Small intestine (tissue), 7 donors: ENCODE data around the gene KCNQ1OT1. TPM values are rescaled to one million over a fixed set of nuclear protein-coding genes. Genes with fewer than 3 reads are reported as not detected.

Experiments
- DNase-seq, 2 donors: peaks; one replicate each; pipeline versions ENCODE4 v3.0.0 to v3.0.0-alpha.2; 2013
- FAIRE-seq: peaks from 2 replicates; lab custom pipeline; 2012; peaks lifted over from hg19 to GRCh38; lab: Jason Lieb, UNC
- H3K27ac ChIP-seq, 3 donors: one replicate each; pipeline ENCODE4 v1.5.1; 2013; ENCODE audit warnings: low read length in 2 of 3, mild to moderate bottlenecking in 2 of 3, control low read depth in 1 of 3, inconsistent platforms in 1 of 3, low read depth in 1 of 3, moderate library complexity in 1 of 3
- H3K27me3 ChIP-seq, 3 donors: one replicate each; pipeline ENCODE4 v1.6.1; 2013; ENCODE audit warnings: low read length in 3 of 3, inconsistent platforms in 1 of 3; ENCODE audit not compliant: control insufficient read depth in 3 of 3, insufficient read depth in 3 of 3
- H3K36me3 ChIP-seq, 3 donors: one replicate each; pipeline ENCODE4 v1.6.1; 2013; ENCODE audit warnings: low read length in 3 of 3, inconsistent platforms in 1 of 3, low read depth in 1 of 3, mild to moderate bottlenecking in 1 of 3, moderate library complexity in 1 of 3; ENCODE audit not compliant: control insufficient read depth in 3 of 3, insufficient read depth in 2 of 3
- H3K4me1 ChIP-seq, 3 donors: one replicate each; pipeline ENCODE4 v1.6.1; 2013; ENCODE audit warnings: low read length in 2 of 3, inconsistent platforms in 1 of 3, low read depth in 1 of 3, mild to moderate bottlenecking in 1 of 3, moderate library complexity in 1 of 3; ENCODE audit not compliant: control insufficient read depth in 3 of 3, insufficient read depth in 2 of 3
- H3K4me3 ChIP-seq, 3 donors: one replicate each; pipeline ENCODE4 v1.5.1; 2013; ENCODE audit warnings: low read length in 3 of 3, control low read depth in 1 of 3, inconsistent platforms in 1 of 3, low read depth in 1 of 3, mild to moderate bottlenecking in 1 of 3, moderate library complexity in 1 of 3
- H3K9me3 ChIP-seq, 2 donors: one replicate each; pipeline ENCODE4 v1.6.1; 2013; ENCODE audit warnings: low read depth in 1 of 2, low read length in 1 of 2; ENCODE audit not compliant: control insufficient read depth in 2 of 2, insufficient read depth in 1 of 2
- WGBS, 3 donors: extraction: QIAGEN DNeasy Blood & Tissue Kit; methylation state at CpG; one replicate each; pipeline ENCODE4 v1.1.7; 2013; 5-methylcytosine and 5-hydroxymethylcytosine counted together
- polyA plus RNA-seq, 4 donors: library from polyadenylated mRNA; stranded (reverse) in 3 of 4; unstranded in 1 of 4; fragments of 200-250 nt in 3 of 4; fragments of 120-200 nt in 1 of 4; gene quantifications; one replicate each; pipeline versions ENCODE4 v1.2.1 to v1.2.3, GENCODE V29; 2013
- donor health status: healthy with polysubstance abuse.
- donor health status: control.
- donor health status: control.
- donor health status: Bipolar disorder and iron deficiency.
- donor health status: healthy.

KCNQ1OT1 gene
- polyA plus RNA-seq, 4 donors: under 0.01 to 2.3 (median 0.11) TPM

DNA sequence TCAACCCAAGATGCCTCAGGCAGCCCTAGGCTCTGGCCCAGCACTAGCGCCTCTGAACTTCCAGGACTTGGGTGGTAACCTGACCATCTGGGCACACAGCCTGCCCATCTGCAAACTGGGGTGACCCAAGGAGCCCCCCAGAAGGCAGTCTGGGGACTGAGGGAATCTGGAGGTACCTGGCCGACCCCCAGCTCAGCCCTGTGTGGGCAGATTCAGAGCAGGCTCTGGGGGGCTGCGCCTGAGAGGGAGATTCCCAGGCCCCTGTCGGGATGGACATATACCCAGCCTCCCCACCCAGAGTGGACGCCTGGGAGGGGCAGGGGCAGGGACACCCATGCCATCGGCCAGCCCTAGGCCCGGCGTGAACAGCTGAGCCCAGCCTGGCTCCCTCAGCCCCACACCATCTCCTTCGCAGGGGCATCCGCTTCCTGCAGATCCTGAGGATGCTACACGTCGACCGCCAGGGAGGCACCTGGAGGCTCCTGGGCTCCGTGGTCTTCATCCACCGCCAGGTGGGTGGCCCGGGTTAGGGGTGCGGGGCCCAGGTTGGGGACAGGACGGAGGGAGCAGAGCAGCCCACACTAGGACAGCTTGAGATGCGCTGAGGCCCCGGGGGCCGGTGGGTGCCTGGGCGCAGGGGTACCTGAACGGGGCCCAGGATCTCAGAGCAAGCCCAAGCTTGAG is 128.1 kb downstream of the KCNQ1OT1 start:
- DNase-seq (no peak), FAIRE-seq (no peak)
- H3K27me3 ChIP-seq: no peaks in the 10 kb centered on the region
- H3K36me3 ChIP-seq: peaks cover 0 to 50% (median 0%) of the 10 kb centered on the region in 3 donors
- H3K27ac ChIP-seq: no peak overlapping the region
- peaks cover 0 to 12% of the 10 kb centered on the region in 2 donors for H3K9me3 ChIP-seq
- no peak overlapping the region for H3K4me3 ChIP-seq
- peaks cover 0 to 40% (median 5%) of the 10 kb centered on the region in 3 donors for H3K4me1 ChIP-seq
- WGBS, 3 donors: 94 to 96% (median 96%) methylated on average over 22 to 23 of the region's 23 CpGs

DNA sequence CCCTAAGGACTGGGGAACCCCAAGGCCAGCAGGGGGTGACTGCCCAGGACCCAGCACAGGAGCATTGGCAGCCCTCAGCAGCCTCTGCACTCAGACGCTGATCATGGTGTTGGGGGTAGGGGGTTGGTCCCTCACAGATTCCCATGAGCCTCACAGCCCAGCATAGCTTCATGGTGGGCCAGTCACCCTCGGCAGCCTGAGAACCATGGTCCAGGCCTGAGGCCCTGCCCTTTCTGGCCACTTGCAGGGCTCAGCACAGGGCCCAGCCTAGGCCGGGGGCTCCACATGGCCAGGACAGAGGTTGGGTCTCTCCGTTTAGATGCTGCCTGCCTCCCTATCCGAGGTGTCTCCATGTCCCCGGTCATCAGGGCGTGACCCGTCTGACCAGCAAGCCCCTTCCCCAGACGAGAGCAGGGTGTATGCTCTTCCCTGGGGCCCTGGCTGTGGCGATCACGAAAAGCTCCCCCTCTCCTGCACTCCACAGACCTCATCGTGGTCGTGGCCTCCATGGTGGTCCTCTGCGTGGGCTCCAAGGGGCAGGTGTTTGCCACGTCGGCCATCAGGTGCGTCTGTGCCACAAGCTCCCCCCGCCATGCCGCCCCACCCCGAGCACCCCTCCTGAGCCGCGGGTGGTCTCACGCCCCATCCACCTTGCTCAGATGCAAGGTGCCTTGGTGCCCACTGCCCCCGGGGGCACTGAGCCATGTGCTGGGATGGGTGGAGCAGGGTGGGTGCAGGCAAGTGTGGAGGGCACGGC is 128.8 kb downstream of the KCNQ1OT1 start:
- H3K9me3 ChIP-seq: peaks cover 0 to 12% of the 10 kb centered on the region in 2 donors
- H3K27ac ChIP-seq: no peak overlapping the region
- DNase-seq: no peak
- FAIRE-seq: no peak
- H3K36me3 ChIP-seq: peaks cover 0 to 43% (median 0%) of the 10 kb centered on the region in 3 donors
- H3K4me3 ChIP-seq: no peak overlapping the region
- 92 to 95% (median 94%) methylated on average over 23 to 25 of the region's 25 CpGs for WGBS, 3 donors
- peaks cover 5 to 39% (median 9%) of the 10 kb centered on the region in 3 donors for H3K4me1 ChIP-seq
- H3K27me3 ChIP-seq: no peaks in the 10 kb centered on the region

DNA sequence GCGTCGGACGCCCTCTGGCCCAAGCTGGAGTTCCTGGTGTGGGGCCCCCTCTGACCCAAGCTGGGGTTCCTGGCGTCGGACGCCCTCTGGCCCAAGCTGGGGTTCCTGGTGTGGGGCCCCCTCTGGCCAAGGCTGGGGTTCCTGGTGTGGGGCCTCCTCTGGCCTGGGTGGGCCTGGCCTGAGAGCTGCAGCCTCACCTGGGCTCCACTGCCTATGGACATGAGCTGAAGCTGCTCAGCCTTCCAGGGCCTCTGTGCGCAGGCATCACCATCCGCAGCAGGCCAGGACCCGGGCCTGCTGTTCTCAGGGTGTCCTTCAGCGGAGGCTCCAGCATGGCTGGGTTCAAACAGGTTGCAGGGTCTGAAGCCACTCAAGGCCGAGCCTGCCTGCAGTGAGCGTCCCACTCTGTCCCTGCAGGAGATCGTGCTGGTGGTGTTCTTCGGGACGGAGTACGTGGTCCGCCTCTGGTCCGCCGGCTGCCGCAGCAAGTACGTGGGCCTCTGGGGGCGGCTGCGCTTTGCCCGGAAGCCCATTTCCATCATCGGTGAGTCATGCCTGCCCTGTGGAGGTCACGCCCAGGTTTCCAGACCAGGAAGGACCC is 129.5 kb downstream of the KCNQ1OT1 start:
- 96 to 98% (median 97%) methylated on average over 23 to 26 of the region's 26 CpGs for WGBS, 3 donors
- peaks cover 0 to 40% (median 0%) of the 10 kb centered on the region in 3 donors for H3K36me3 ChIP-seq
- H3K4me3 ChIP-seq: no peak overlapping the region
- H3K4me1 ChIP-seq: peaks cover 5 to 37% (median 13%) of the 10 kb centered on the region in 3 donors
- DNase-seq (no peak), FAIRE-seq (no peak)
- H3K27me3 ChIP-seq: no peaks in the 10 kb centered on the region
- no peak overlapping the region for H3K27ac ChIP-seq
- peaks cover 0 to 12% of the 10 kb centered on the region in 2 donors for H3K9me3 ChIP-seq

DNA sequence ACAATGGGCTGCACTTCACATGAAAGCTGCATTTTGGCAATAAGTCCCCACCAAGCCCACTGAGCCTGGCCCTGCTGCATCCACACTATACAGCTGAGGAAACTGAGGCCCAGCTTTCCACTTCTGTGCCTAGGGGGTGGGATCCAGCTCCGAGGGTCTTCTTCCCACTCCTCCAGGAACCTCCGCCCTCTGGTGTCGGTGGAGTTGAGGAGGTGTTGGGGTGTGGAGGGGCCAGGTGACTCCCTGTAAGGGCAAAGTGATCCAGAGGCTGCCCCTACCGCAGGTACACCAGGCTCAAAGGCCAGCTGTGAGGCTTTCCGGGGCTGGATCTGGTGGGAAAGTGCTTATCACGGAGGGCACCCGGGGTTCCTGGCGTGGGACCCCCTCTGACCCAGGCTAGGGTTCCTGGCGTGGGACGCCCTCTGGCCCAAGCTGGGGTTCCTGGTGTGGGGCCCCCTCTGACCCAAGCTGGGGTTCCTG is 130.0 kb downstream of the KCNQ1OT1 start:
- H3K4me3 ChIP-seq: no peak overlapping the region
- 94 to 97% (median 96%) methylated on average over 9 to 10 of the region's 10 CpGs for WGBS, 3 donors
- FAIRE-seq (no peak), DNase-seq (no peak)
- H3K4me1 ChIP-seq: peaks cover 5 to 32% (median 13%) of the 10 kb centered on the region in 3 donors
- no peak overlapping the region for H3K27ac ChIP-seq
- no peaks in the 10 kb centered on the region for H3K27me3 ChIP-seq
- H3K9me3 ChIP-seq: peaks cover 0 to 12% of the 10 kb centered on the region in 2 donors
- peaks cover 0 to 38% (median 0%) of the 10 kb centered on the region in 3 donors for H3K36me3 ChIP-seq

DNA sequence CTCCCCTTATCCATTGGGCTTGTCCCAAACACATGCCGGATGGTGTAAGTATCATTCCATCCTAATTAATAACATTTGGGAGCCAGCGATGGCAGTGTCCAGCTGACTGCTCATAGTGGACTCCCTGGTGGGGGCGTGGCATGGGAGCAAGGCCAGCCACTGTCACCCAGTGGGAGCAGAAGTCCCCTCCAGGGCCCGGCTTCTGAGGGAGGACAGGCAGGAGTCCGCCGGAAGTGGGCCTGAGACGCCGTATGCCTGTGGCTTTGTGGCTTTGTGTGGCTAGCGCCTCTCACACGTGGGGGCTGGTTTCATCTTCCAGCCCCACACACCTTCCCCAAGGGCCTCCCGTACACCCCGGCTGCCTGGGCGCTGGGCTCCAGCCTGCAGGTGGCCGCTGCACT is 130.5 kb downstream of the KCNQ1OT1 start:
- peaks cover 0 to 12% of the 10 kb centered on the region in 2 donors for H3K9me3 ChIP-seq
- H3K4me3 ChIP-seq: no peak overlapping the region
- peaks cover 5 to 29% (median 13%) of the 10 kb centered on the region in 3 donors for H3K4me1 ChIP-seq
- peaks cover 0 to 34% (median 0%) of the 10 kb centered on the region in 3 donors for H3K36me3 ChIP-seq
- no peaks in the 10 kb centered on the region for H3K27me3 ChIP-seq
- 74 to 88% (median 82%) methylated on average over 14 of the region's 14 CpGs for whole genome bisulfite sequencing, 3 donors
- FAIRE-seq: no peak
- no peak overlapping the region for H3K27ac ChIP-seq
- DNase-seq: no peak

DNA sequence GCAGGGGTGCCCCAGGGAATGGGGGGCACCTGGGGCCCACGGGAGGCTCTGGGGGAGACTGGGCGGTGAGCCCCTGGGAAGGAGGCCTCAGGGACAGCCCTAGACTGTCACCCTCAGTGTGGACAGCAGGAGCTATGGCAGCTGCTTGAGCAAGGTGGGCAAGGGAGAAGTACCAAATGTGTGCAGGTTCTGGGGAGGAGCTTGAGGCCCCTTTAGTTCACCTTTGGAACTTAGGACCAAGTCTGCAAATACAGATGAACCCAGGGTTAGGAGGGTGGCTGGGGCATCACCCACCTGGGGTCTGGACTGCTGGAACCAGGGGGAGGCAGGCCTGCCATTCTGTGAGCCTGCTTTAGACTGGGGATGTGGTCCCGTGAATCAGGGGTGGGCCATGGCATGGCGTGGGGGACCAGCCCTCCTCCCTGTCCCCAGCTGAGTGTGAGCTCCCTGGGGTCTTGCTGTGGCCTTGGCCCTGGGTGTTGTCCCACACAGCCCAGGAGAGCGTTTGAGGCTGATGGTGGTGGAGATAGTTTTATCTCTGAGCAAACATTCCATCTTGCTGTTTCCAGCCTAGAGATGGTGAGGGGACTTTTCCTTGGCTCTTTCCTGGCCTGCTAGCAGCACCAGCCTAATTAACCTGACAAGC is 132.6 kb downstream of the KCNQ1OT1 start:
- H3K9me3 ChIP-seq: peaks cover 0 to 12% of the 10 kb centered on the region in 2 donors
- peaks cover 5 to 47% (median 13%) of the 10 kb centered on the region in 3 donors for H3K4me1 ChIP-seq
- no peak for DNase-seq
- H3K36me3 ChIP-seq: peaks cover 0 to 18% (median 0%) of the 10 kb centered on the region in 3 donors
- 70 to 83% (median 72%) methylated on average over 5 of the region's 5 CpGs for WGBS, 3 donors
- peak overlapping the region in 1 of 3 donors; percentile 88 for H3K27ac ChIP-seq
- H3K27me3 ChIP-seq: no peaks in the 10 kb centered on the region
- FAIRE-seq: no peak
- no peak overlapping the region for H3K4me3 ChIP-seq

DNA sequence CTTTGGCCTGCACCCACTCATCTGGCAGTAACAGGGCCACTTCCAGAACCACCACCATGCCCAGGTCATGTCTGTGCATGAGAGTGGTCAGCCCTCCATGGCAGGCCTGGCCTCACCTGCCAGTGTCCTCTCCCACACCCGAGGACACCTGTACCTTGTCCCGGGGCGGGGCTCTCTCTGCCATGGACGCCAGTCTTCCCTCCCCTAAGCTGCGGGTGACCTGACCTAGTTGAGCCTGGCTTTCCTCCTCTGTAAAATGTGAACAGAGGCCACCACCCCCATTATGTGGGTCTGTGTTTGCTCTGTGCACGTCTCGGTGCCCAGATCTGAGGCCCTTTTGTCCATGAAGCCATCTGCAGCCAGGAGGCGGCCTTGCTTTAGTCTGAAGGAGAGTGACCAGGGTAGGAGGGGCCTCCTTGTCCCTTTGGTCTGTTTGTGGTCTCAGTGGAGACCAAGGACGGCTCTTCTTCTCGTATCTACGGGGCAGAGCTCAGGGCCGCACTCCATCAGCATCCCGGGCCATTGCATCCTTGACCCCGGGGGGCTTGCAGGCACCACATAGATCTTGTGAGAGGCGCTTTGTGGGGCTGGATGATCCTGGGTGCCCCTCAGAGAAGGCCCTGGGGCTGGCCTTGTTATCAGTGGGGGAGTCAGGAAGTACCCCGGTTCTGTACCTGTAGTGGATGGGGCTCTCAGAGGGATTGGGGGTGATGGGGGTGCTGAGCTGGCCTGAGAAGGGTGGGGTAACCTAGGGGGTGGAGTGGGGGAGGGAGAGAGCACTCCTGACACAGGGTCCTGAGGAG is 133.4 kb downstream of the KCNQ1OT1 start:
- DNase-seq: peak; percentile 68 to 82
- 58 to 77% (median 63%) methylated on average over 16 of the region's 16 CpGs for WGBS, 3 donors
- Histone ChIP-seq H3K4me1 (peaks cover 5 to 55% (median 17%) of the 10 kb centered on the region in 3 donors), H3K36me3 (peaks cover 0 to 12% (median 0%) of the 10 kb centered on the region in 3 donors), H3K27me3 (no peaks in the 10 kb centered on the region), H3K4me3 (no peak overlapping the region), H3K27ac (peak overlapping the region in 2 of 3 donors; percentile 52 to 88), H3K9me3 (peaks cover 0 to 12% of the 10 kb centered on the region in 2 donors)
- FAIRE-seq: no peak
